Measurements from ENCODE around the gene MRPL32.

MRPL32 gene

GRCh38 chr7:42926204-42926603, 6.0 kb upstream of the MRPL32 start:
- no peak for DNase-seq

GRCh38 chr7:42928754-42929153, 3.4 kb upstream of the MRPL32 start:
- DNase-seq = no peak

- DNase-seq = no peak
These were observed 2.7 kb upstream of the MRPL32 start for GRCh38 chr7:42929449-42929848.

- DNase-seq = no peak
These were observed 1.3 kb upstream of the MRPL32 start for GRCh38 chr7:42930889-42931288.

GRCh38 chr7:42931447-42931833, 736 bp upstream of the MRPL32 start:
- DNase-seq = no peak

GRCh38 chr7:42932811-42933591, 825 bp downstream of the MRPL32 start:
- peak in 3 of 56 donors; percentile 6 to 49 (median 33) for DNase-seq

- no peak for DNase-seq
These were observed 2.1 kb downstream of the MRPL32 start for GRCh38 chr7:42934291-42934690.

- DNase-seq = no peak
These were observed 3.7 kb downstream of the MRPL32 start for GRCh38 chr7:42935861-42936260.

- DNase-seq = no peak
These were observed 7.5 kb downstream of the MRPL32 start for GRCh38 chr7:42939457-42940240.

GRCh38 chr7:42940985-42941847, 9.0 kb downstream of the MRPL32 start:
- peak in 54 of 56 donors; percentile 3 to 94 (median 58) for DNase-seq

- DNase-seq = peak in 15 of 56 donors; percentile 1 to 20 (median 7)
These were observed 13.8 kb downstream of the MRPL32 start for GRCh38 chr7:42945821-42946626.

GRCh38 chr7:42946627-42946950, 14.4 kb downstream of the MRPL32 start:
- DNase-seq = no peak

- DNase-seq = no peak
These were observed 15.3 kb downstream of the MRPL32 start for GRCh38 chr7:42947521-42947920.

GRCh38 chr7:42950417-42950816, 18.2 kb downstream of the MRPL32 start:
- no peak for DNase-seq

- no peak for DNase-seq
These were observed 20.2 kb downstream of the MRPL32 start for GRCh38 chr7:42952328-42952727.

GRCh38 chr7:42953994-42954393, 21.8 kb downstream of the MRPL32 start:
- no peak for DNase-seq

GRCh38 chr7:42956062-42956461, 23.9 kb downstream of the MRPL32 start:
- DNase-seq = no peak

- no peak for DNase-seq
These were observed 27.4 kb downstream of the MRPL32 start for GRCh38 chr7:42959549-42959948.

GRCh38 chr7:42960762-42961161, 28.6 kb downstream of the MRPL32 start:
- DNase-seq = no peak

- no peak for DNase-seq
These were observed 29.0 kb downstream of the MRPL32 start for GRCh38 chr7:42961170-42961569.

GRCh38 chr7:42964293-42964692, 32.1 kb downstream of the MRPL32 start:
- DNase-seq = no peak
